Measurements from ENCODE around the gene DGKI. TPM values are rescaled to one million over a fixed set of nuclear protein-coding genes. Genes with fewer than 3 reads are reported as not detected.

Gene DGKI
- total and polyA plus RNA-seq, 2 of the 13 experiments (the other 11 are each of a cell fraction or from before 2014, with no cell fraction given), result 0.09 to 0.17 TPM

GRCh38 chr7:137603043-137603442 lies 243.7 kb downstream of the DGKI start:
- Histone ChIP-seq H4K20me1 (ENCODE audit: insufficient read depth, low read length) (no peaks in the 10 kb centered on the region), H3K4me3 (replicated peaks in 1 of 3; ENCODE audit: insufficient read depth in 1 of 3, low read depth in 2 of 3, low read length in 3 of 3) (no peak overlapping the region), H3K9me3 (ENCODE audit: low read length) (no peaks in the 10 kb centered on the region), H3K4me1 (ENCODE audit: insufficient read depth, low read length) (no peaks in the 10 kb centered on the region), H3K4me2 (ENCODE audit: low read depth, low read length) (no peak overlapping the region), H2AFZ (ENCODE audit: low read length) (no peak overlapping the region), H3K36me3 (replicated peaks in 1 of 2; ENCODE audit: control insufficient read depth in 1 of 2, insufficient read depth in 2 of 2, low read length in 2 of 2) (no peaks in the 10 kb centered on the region), H3K9ac (ENCODE audit: insufficient read depth, low read depth, low read length) (no peak overlapping the region), H3K27ac (ENCODE audit: extremely low read length, insufficient read depth, low read length) (no peak overlapping the region), H3K27me3 (ENCODE audit: control insufficient read depth in 1 of 2, insufficient read depth in 2 of 2, low read length in 2 of 2) (peaks cover 1 to 4% of the 10 kb centered on the region in 2 experiments; a peak in 3 of 5 replicates), H3K79me2 (ENCODE audit: insufficient read depth, low read length) (no peaks in the 10 kb centered on the region)
- DNase-seq (ENCODE audit: low spot score) (no peak), ATAC-seq (no peak), FAIRE-seq (no peak)
- intact Hi-C loops (cut with micrococcal nuclease; ENCODE audit: unreplicated experiment), result no loop called here
- TF ChIP-seq, protein P1, sequence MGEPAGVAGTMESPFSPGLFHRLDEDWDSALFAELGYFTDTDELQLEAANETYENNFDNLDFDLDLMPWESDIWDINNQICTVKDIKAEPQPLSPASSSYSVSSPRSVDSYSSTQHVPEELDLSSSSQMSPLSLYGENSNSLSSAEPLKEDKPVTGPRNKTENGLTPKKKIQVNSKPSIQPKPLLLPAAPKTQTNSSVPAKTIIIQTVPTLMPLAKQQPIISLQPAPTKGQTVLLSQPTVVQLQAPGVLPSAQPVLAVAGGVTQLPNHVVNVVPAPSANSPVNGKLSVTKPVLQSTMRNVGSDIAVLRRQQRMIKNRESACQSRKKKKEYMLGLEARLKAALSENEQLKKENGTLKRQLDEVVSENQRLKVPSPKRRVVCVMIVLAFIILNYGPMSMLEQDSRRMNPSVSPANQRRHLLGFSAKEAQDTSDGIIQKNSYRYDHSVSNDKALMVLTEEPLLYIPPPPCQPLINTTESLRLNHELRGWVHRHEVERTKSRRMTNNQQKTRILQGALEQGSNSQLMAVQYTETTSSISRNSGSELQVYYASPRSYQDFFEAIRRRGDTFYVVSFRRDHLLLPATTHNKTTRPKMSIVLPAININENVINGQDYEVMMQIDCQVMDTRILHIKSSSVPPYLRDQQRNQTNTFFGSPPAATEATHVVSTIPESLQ (CRISPR knock-in tag; conservative IDR thresholded peaks at IDR 0.05), result no peak
- TF ChIP-seq ZNF317 (CRISPR knock-in tag; IDR thresholded peaks at IDR 0.05), result no peak
- TF ChIP-seq MEIS2 (CRISPR knock-in tag; IDR thresholded peaks at IDR 0.05), result no peak
- TF ChIP-seq ZFP36L1 (CRISPR knock-in tag; IDR thresholded peaks at IDR 0.05), result no peak
- no peak for TF ChIP-seq TBX2 (CRISPR knock-in tag; IDR thresholded peaks at IDR 0.05; ENCODE audit: borderline replicate concordance)
- WGBS (ENCODE audit: low lambda C conversion rate), result 0% methylated on average over 2 of the region's 2 CpGs
- ChIA-PET CTCF (ENCODE audit: low intra/inter-chr PET ratio, low total read pairs) (no interaction called here), POLR2A (no interaction called here)
- no TSS peak for BruUV-seq (replicated peaks)
- in situ Hi-C loops (cut with HindIII; ENCODE audit: extremely low pct_ligation_motif_present, low pct_unique_long_range_greater_than_20kb), result no loop called here

- Histone ChIP-seq H3K4me3 (replicated peaks in 1 of 3; ENCODE audit: insufficient read depth in 1 of 3, low read depth in 2 of 3, low read length in 3 of 3) (no peak overlapping the region), H3K27me3 (ENCODE audit: control insufficient read depth in 1 of 2, insufficient read depth in 2 of 2, low read length in 2 of 2) (peaks cover 0 to 1% of the 10 kb centered on the region in 2 experiments; a peak in 2 of 5 replicates), H2AFZ (ENCODE audit: low read length) (no peak overlapping the region), H3K4me2 (ENCODE audit: low read depth, low read length) (no peak overlapping the region), H3K9ac (ENCODE audit: insufficient read depth, low read depth, low read length) (no peak overlapping the region), H4K20me1 (ENCODE audit: insufficient read depth, low read length) (no peaks in the 10 kb centered on the region), H3K9me3 (ENCODE audit: low read length) (no peaks in the 10 kb centered on the region), H3K36me3 (replicated peaks in 1 of 2; ENCODE audit: control insufficient read depth in 1 of 2, insufficient read depth in 2 of 2, low read length in 2 of 2) (no peaks in the 10 kb centered on the region), H3K79me2 (ENCODE audit: insufficient read depth, low read length) (no peaks in the 10 kb centered on the region), H3K27ac (ENCODE audit: extremely low read length, insufficient read depth, low read length) (no peak overlapping the region), H3K4me1 (ENCODE audit: insufficient read depth, low read length) (no peaks in the 10 kb centered on the region)
- WGBS (ENCODE audit: low lambda C conversion rate), result 18% methylated on average over 6 of the region's 6 CpGs
- in situ Hi-C loops (cut with HindIII; ENCODE audit: extremely low pct_ligation_motif_present, low pct_unique_long_range_greater_than_20kb), result no loop called here
- DNase-seq (ENCODE audit: low spot score) (no peak), ATAC-seq (no peak), FAIRE-seq (no peak)
- ChIA-PET POLR2A (no interaction called here), CTCF (ENCODE audit: low intra/inter-chr PET ratio, low total read pairs) (no interaction called here)
- no TSS peak for BruUV-seq (replicated peaks)
- intact Hi-C loops (cut with micrococcal nuclease; ENCODE audit: unreplicated experiment), result no loop called here
- TF ChIP-seq ZNF781 (CRISPR knock-in tag; IDR thresholded peaks at IDR 0.05; ENCODE audit: borderline replicate concordance, not compliant biosample characterization) (no peak), TARDBP (CRISPR knock-in tag; IDR thresholded peaks at IDR 0.05) (no peak), ZNF550 (CRISPR knock-in tag; IDR thresholded peaks at IDR 0.05; ENCODE audit: borderline replicate concordance) (no peak), TEF (CRISPR knock-in tag; IDR thresholded peaks at IDR 0.05) (no peak), NCOR1 (IDR thresholded peaks at IDR 0.05; ENCODE audit: borderline replicate concordance, low read length) (no peak), ZNF598 (CRISPR knock-in tag; IDR thresholded peaks at IDR 0.05; ENCODE audit: borderline replicate concordance) (no peak), ZNF484 (CRISPR knock-in tag; IDR thresholded peaks at IDR 0.05; ENCODE audit: borderline replicate concordance, low read depth) (no peak), ZMAT3 (CRISPR knock-in tag; conservative IDR thresholded peaks at IDR 0.05) (no peak), ZBTB38 (CRISPR knock-in tag; IDR thresholded peaks at IDR 0.05) (no peak), ZNF44 (CRISPR knock-in tag; IDR thresholded peaks at IDR 0.05) (no peak), ZNF749 (CRISPR knock-in tag; IDR thresholded peaks at IDR 0.05; ENCODE audit: borderline replicate concordance) (no peak), MEIS1 (CRISPR knock-in tag; IDR thresholded peaks at IDR 0.05; ENCODE audit: borderline replicate concordance) (no peak), SYNCRIP (IDR thresholded peaks at IDR 0.05; ENCODE audit: insufficient read depth, low read depth, low read length) (no peak)
These were observed 245.1 kb downstream of the DGKI start for GRCh38 chr7:137601642-137602041.
